ENCODE data around the gene SYT7.

SYT7 gene

GRCh38 chr11:61495801-61496601 is 84.9 kb downstream of the SYT7 start:
- Histone ChIP-seq H3K4me3 (ENCODE audit: low read length) (no peak overlapping the region), H3K27me3 (ENCODE audit: control insufficient read depth, insufficient read depth, low read length) (peaks cover 23% of the 10 kb centered on the region), H3K4me2 (ENCODE audit: low read length) (no peak overlapping the region), H3K36me3 (ENCODE audit: insufficient read depth, low read length) (no peaks in the 10 kb centered on the region), H3K9me3 (replicated peaks; ENCODE audit: low read length) (no peaks in the 10 kb centered on the region), H3K4me1 (ENCODE audit: control insufficient read depth, insufficient read depth, low read length) (no peaks in the 10 kb centered on the region), H3K9ac (ENCODE audit: low read depth, low read length) (no peak overlapping the region)

DNA sequence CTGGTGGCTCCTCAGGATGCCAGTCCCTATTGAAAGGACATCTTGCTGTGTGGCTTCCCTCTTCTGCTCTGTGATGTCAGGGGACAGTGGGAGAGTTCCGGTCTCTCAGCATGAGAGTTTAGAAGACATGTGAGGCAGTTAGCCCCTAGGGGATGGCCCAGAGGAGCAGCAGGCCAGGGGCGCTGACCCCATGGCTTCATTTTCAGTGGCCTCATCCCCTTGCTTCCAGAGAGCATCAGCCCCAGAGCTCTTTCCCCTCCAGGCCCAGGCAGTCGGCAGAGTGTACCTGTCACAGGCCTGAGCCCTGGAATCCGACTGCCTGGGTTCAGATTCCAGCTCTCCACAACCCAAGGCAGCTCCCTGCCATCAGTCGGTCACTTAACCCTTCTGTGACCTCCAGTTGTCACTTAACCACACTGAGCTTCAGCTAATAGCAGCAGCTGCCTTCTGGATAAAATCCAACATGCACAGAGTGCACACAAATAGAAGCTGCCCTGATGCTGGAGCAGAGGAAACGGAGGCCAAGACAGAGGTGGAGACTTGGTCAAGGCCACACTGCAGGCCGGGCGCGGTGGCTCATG is 86.4 kb downstream of the SYT7 start:
- Histone ChIP-seq H3K9ac (ENCODE audit: low read depth, low read length) (no peak overlapping the region), H3K4me1 (ENCODE audit: control insufficient read depth, insufficient read depth, low read length) (peaks cover 9% of the 10 kb centered on the region), H3K27me3 (ENCODE audit: control insufficient read depth, insufficient read depth, low read length) (peaks cover 14% of the 10 kb centered on the region), H3K4me3 (ENCODE audit: low read length) (no peak overlapping the region), H3K36me3 (ENCODE audit: insufficient read depth, low read length) (no peaks in the 10 kb centered on the region), H3K9me3 (replicated peaks; ENCODE audit: low read length) (no peaks in the 10 kb centered on the region), H3K4me2 (ENCODE audit: low read length) (no peak overlapping the region)

GRCh38 chr11:61491736-61492395 is 89.0 kb downstream of the SYT7 start:
- no peak overlapping the region for H3K4me2 ChIP-seq (ENCODE audit: low read length)
- no peak overlapping the region for H3K9ac ChIP-seq (ENCODE audit: low read depth, low read length)
- no peaks in the 10 kb centered on the region for H3K36me3 ChIP-seq (ENCODE audit: insufficient read depth, low read length)
- peaks cover 11% of the 10 kb centered on the region for H3K4me1 ChIP-seq (ENCODE audit: control insufficient read depth, insufficient read depth, low read length)
- peaks cover 14% of the 10 kb centered on the region for H3K27me3 ChIP-seq (ENCODE audit: control insufficient read depth, insufficient read depth, low read length)
- H3K9me3 ChIP-seq (replicated peaks; ENCODE audit: low read length): no peaks in the 10 kb centered on the region
- no peak overlapping the region for H3K4me3 ChIP-seq (ENCODE audit: low read length)

DNA sequence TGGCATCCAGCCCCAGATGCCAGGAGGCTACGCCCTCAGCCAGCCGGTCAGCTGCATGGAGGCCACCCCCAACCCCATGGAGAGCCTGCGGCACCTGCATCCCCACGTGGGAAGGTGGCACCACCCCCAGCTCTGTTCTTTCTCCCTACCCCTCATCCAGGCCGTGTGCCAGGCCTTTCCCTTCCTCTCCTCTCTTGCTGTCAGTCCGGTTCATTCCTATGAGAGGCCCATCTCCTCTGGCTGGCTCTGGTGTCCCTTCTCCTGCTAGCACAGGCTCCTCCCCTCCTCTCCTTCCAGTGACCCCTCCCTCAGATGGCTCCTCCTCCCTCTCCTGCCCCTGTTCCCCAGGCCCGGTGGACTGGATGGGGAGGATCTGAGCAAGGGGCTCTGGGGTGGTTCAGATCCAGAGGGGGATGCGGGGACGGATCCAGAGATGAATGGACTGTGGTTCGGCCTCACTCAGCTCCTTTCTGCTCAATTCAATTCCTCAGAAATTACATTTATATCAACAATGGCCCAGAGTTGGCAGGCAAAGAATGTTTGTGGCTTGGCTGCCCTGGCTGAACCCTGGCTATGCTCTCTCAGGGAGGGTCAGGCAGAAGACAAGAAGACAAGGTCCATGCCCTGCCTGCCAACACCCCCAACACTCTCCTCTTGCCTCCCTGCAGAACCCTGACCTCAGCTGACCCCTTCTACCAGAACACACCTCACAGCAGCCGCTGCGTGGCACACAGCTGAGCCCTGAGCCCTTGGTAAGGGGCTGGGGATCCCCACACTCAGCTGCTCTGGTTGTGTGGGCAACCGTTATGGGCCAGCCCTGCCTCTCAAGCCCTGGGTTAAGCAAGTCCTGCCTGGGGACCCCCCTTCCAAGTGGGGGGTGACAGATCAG is 90.8 kb downstream of the SYT7 start:
- Histone ChIP-seq H3K27me3 (ENCODE audit: control insufficient read depth, insufficient read depth, low read length) (peaks cover 15% of the 10 kb centered on the region), H3K4me3 (ENCODE audit: low read length) (no peak overlapping the region), H3K9ac (ENCODE audit: low read depth, low read length) (no peak overlapping the region), H3K4me2 (ENCODE audit: low read length) (no peak overlapping the region), H3K4me1 (ENCODE audit: control insufficient read depth, insufficient read depth, low read length) (peaks cover 11% of the 10 kb centered on the region), H3K36me3 (ENCODE audit: insufficient read depth, low read length) (no peaks in the 10 kb centered on the region), H3K9me3 (replicated peaks; ENCODE audit: low read length) (no peaks in the 10 kb centered on the region)

GRCh38 chr11:61488651-61489291 is 92.1 kb downstream of the SYT7 start:
- Histone ChIP-seq H3K4me3 (ENCODE audit: low read length) (no peak overlapping the region), H3K4me2 (ENCODE audit: low read length) (peak overlapping the region; percentile 26)

DNA sequence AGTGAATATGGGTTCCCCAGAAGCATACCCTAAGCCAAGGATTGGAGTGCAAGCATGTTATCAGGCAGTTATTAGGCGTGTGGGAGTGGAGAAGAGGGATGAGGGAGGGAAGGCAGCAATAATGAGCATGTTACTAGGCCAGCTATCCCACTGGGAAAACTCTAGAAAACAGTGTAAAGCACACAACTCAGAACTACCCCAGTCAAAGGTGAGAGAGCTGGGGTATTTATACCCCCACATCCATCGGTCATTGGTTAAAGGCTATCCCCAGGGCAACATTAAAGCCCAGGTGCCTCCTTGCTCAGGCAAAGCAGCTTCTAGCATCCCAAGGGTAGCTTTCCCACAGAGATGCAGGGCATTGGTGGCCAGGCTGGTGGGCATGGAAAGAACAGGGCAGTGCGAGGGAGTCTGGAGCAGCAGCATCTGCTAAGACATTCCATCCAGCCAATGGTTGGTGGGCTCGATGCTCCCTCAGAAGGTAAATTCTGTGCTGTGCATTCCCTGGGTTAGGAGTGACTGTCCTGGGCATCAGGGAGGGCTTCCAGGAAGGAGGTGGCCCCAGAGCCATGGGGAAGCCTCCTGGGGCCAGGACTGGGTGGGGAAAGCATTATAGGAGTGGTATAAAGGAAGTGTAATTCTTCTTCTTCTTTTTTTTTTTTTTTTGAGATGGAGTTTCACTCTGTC is 93.4 kb downstream of the SYT7 start:
- Histone ChIP-seq H3K36me3 (ENCODE audit: insufficient read depth, low read length) (no peaks in the 10 kb centered on the region), H3K4me2 (ENCODE audit: low read length) (no peak overlapping the region), H3K4me1 (ENCODE audit: control insufficient read depth, insufficient read depth, low read length) (peaks cover 11% of the 10 kb centered on the region), H3K9me3 (replicated peaks; ENCODE audit: low read length) (no peaks in the 10 kb centered on the region), H3K4me3 (ENCODE audit: low read length) (no peak overlapping the region), H3K27me3 (ENCODE audit: control insufficient read depth, insufficient read depth, low read length) (peaks cover 17% of the 10 kb centered on the region), H3K9ac (ENCODE audit: low read depth, low read length) (no peak overlapping the region)

More at GRCh38 chr11:61488651-61489291, 92.1 kb downstream of the SYT7 start:
- H3K9me3 ChIP-seq (replicated peaks; ENCODE audit: low read length): no peaks in the 10 kb centered on the region
- peaks cover 11% of the 10 kb centered on the region for H3K4me1 ChIP-seq (ENCODE audit: control insufficient read depth, insufficient read depth, low read length)
- H3K9ac ChIP-seq (ENCODE audit: low read depth, low read length): no peak overlapping the region
- H3K27me3 ChIP-seq (ENCODE audit: control insufficient read depth, insufficient read depth, low read length): peaks cover 17% of the 10 kb centered on the region
- H3K36me3 ChIP-seq (ENCODE audit: insufficient read depth, low read length): no peaks in the 10 kb centered on the region

- no peak overlapping the region for H3K4me2 ChIP-seq (ENCODE audit: low read length)
- H3K9ac ChIP-seq (ENCODE audit: low read depth, low read length): no peak overlapping the region
- H3K4me1 ChIP-seq (ENCODE audit: control insufficient read depth, insufficient read depth, low read length): peaks cover 11% of the 10 kb centered on the region
- H3K4me3 ChIP-seq (ENCODE audit: low read length): no peak overlapping the region
- peaks cover 19% of the 10 kb centered on the region for H3K27me3 ChIP-seq (ENCODE audit: control insufficient read depth, insufficient read depth, low read length)
- no peaks in the 10 kb centered on the region for H3K36me3 ChIP-seq (ENCODE audit: insufficient read depth, low read length)
- H3K9me3 ChIP-seq (replicated peaks; ENCODE audit: low read length): no peaks in the 10 kb centered on the region
These were observed 94.1 kb downstream of the SYT7 start for GRCh38 chr11:61486779-61487178.

DNA sequence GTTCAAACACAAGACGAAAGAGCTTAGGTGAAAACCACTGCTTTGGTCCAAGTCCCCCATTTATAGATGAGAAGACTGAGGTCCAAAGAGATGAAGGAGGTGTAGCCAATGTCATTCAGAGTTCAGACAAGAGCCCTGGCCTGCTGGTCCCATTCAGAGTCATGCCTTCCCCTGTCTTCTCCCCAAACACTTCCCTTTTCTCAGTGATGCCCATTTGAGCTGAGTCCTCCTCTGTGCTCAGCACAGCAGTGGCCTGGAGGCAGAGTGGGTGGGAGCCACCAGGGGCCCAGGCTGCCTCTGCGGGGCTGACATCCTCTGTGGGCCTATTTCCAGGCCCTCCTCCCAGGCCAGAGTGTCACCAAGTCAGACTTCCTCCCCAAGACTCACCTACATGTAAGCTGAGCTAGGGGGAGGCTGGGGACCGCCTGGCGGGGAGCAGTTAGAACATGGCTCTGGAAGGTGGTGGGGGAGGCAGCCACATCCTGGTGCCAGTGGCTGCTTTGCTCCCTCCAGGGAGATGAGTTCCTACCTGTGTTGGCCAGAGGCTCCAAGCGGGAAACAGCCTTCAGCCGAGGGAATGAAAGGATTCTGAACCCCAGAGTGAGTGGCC is 94.8 kb downstream of the SYT7 start:
- peaks cover 24% of the 10 kb centered on the region for H3K27me3 ChIP-seq (ENCODE audit: control insufficient read depth, insufficient read depth, low read length)
- H3K4me2 ChIP-seq (ENCODE audit: low read length): no peak overlapping the region
- H3K36me3 ChIP-seq (ENCODE audit: insufficient read depth, low read length): no peaks in the 10 kb centered on the region
- H3K4me3 ChIP-seq (ENCODE audit: low read length): no peak overlapping the region
- H3K9ac ChIP-seq (ENCODE audit: low read depth, low read length): no peak overlapping the region
- no peaks in the 10 kb centered on the region for H3K9me3 ChIP-seq (replicated peaks; ENCODE audit: low read length)
- peaks cover 11% of the 10 kb centered on the region for H3K4me1 ChIP-seq (ENCODE audit: control insufficient read depth, insufficient read depth, low read length)

DNA sequence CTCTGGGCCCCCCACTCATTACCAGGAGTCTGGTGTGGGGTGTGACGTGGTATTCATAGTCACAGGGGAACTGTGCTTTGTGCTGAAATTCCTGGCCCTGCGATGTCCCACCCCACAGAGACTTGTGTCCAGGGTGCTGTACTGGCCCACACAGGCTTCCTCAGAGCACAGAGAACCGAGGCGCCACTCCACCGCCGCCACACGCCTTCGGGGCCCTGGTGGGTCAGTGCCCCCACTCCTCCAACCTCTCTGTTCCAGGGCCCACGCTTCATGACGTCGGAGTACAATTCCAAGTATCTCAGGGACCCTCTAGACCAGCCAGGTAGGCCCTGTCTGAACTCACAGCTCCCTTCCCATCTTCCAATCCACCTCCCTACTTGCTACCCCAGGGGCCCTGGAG is 95.8 kb downstream of the SYT7 start:
- Histone ChIP-seq H3K4me1 (ENCODE audit: control insufficient read depth, insufficient read depth, low read length) (peaks cover 6% of the 10 kb centered on the region), H3K9ac (ENCODE audit: low read depth, low read length) (no peak overlapping the region), H3K4me3 (ENCODE audit: low read length) (no peak overlapping the region)

DNA sequence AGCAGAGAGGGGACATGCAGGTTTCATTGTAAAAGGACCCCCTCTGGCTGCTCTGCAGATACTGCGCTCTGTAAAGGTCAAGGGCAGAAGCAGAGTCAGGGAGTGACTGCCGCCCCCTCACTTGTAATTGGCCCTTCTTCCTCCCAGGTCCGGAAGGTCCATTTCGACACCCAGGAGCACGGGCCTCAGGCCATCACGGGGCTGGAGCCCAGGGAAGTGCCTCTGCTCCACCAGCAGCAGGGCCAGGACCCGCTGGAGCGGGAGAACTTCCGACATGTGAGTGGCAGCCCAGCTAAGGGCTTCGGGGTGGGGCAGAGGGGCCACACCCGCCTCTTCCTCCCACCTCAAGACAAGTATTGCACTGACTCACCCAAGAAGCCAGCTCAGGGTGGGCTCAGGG is 96.3 kb downstream of the SYT7 start:
- peaks cover 3% of the 10 kb centered on the region for H3K4me1 ChIP-seq (ENCODE audit: control insufficient read depth, insufficient read depth, low read length)
- H3K9me3 ChIP-seq (replicated peaks; ENCODE audit: low read length): no peaks in the 10 kb centered on the region
- H3K4me3 ChIP-seq (ENCODE audit: low read length): no peak overlapping the region
- peaks cover 32% of the 10 kb centered on the region for H3K27me3 ChIP-seq (ENCODE audit: control insufficient read depth, insufficient read depth, low read length)
- no peaks in the 10 kb centered on the region for H3K36me3 ChIP-seq (ENCODE audit: insufficient read depth, low read length)
- H3K4me2 ChIP-seq (ENCODE audit: low read length): no peak overlapping the region
- H3K9ac ChIP-seq (ENCODE audit: low read depth, low read length): no peak overlapping the region

More for the DNA sequence above, 95.8 kb downstream of the SYT7 start:
- no peaks in the 10 kb centered on the region for H3K9me3 ChIP-seq (replicated peaks; ENCODE audit: low read length)
- no peak overlapping the region for H3K4me2 ChIP-seq (ENCODE audit: low read length)
- peaks cover 32% of the 10 kb centered on the region for H3K27me3 ChIP-seq (ENCODE audit: control insufficient read depth, insufficient read depth, low read length)
- H3K36me3 ChIP-seq (ENCODE audit: insufficient read depth, low read length): no peaks in the 10 kb centered on the region
